IPS DF 19.7 (cell line): Measurements from ENCODE around the gene ARHGAP28.

Experiments used
- DNase-seq: peaks from one replicate; pipeline ENCODE4 v3.0.0-alpha.2; 2013; ENCODE audit warnings: low read depth, low spot score

Gene ARHGAP28

DNA sequence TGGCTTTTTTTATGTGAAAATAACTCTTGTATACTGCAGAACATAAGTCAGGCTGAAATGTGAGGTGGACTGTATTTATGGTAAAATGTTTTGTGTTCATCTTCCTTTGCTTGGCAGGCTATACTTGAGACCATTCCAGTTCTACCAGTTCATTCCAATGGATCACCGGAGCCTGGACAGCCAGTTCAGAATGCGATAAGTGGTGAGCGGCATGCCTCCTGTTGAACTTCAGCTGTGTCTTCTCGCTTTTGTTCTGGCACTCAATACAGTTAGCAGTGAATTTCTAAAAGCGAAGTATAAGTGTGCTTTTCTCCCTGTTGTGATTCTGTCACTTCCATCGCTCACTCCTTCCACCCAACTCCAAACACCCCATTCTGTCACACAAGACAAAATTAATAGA, 138.5 kb downstream of the ARHGAP28 start:
- no peak for DNase-seq

DNA sequence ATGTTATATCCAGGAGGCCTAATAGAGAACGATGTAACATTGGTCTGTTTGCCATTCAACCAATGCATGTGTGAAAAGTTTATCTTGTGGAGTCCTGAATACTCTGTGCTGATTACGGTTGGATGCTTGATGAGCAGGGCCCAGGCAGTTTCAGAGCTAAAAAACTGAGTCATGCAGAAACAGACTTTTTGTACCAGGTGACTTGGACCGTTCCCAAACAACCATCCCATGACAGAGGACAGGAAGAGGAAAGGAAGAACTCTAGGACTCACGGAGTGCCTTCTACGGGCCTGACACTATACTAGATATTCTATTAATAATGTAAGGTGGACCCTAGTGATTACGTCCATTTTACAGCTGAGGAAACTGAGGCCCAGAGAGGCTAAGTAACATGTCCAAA, 142.1 kb downstream of the ARHGAP28 start:
- DNase-seq = no peak

DNA sequence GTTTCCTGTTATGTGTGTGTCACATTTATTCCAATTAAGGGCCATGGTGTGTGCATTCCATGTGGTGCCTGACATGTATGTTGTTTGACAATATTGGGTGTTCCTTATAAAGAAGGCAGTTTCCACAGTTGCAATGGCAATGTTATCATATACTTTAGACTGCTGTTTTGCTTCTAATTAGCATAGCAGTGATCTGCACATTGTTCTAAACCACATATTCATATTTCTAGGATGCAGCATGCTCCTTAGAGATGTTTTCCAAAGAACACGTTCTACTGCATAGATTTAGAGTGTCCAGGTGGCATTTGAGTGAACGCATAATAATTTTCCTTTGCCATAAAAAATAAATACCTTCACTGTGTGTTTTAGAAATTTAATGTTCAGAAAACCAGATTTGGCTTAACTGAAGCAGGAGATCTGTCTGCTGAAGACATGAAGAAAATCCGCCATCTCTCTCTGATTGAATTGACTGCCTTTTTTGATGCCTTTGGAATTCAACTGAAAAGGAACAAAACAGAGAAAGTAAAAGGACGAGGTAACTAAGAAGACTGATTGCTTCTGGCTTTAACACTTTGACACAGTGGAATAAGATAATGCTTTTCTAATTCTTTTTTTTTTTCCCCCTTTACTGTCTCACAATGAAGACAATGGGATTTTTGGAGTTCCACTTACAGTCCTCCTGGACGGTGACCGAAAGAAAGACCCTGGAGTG, 143.7 kb downstream of the ARHGAP28 start:
- DNase-seq = no peak

DNA sequence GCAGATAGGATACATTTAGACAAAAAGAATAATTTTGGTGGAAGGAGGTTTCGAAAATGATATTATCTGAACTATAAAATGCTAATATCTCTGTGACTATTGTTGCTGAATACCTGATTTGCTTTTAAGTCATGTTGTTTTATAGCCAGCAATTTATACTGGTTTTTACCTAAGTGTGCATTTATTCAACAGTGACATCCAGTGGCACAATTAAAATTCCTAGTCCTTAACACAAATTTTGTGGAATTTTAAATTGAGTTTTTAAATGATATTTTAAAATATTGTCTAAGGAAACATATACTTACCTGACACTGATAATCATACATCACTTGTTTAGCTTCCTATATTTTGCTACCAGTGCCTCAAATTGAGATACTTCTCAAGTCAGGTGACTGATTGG, 144.8 kb downstream of the ARHGAP28 start:
- DNase-seq = no peak

DNA sequence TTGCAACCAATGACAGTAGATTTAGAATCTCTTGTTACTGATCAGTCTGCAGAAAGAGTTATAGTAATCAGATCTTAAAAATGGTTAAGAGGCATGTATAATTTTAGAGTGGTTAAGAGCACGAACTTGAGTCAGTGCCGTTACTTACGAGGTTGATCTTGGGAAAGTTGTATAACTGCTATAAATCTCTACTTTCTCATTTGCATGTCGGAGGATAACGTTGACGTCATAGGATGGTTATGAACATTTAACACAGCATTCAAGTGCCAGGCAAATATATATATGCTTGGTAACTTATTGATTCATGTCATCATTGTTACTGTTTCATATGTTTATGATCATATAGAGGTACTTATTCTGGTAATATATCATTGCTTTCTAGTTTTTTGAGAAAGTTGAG, 146.2 kb downstream of the ARHGAP28 start:
- no peak for DNase-seq

DNA sequence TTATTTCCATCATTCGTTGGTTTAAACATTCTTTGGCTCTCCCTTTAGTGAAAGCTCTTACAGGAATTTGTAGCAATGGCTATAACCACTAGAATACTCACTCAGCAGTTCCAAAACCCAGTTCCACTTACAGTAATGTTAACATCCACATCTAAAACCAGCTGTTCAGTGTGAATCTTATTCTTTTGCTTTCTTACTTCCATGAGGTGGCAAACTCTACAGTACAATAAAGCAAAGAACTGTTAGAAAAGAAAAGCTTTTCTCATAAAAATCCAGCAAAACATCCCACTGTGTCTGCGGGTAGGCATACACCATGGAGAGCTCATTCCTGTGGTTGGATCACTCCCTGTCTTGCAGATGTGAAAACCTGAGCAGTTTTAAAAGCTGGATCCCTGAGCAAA, 147.1 kb downstream of the ARHGAP28 start:
- DNase-seq = no peak

DNA sequence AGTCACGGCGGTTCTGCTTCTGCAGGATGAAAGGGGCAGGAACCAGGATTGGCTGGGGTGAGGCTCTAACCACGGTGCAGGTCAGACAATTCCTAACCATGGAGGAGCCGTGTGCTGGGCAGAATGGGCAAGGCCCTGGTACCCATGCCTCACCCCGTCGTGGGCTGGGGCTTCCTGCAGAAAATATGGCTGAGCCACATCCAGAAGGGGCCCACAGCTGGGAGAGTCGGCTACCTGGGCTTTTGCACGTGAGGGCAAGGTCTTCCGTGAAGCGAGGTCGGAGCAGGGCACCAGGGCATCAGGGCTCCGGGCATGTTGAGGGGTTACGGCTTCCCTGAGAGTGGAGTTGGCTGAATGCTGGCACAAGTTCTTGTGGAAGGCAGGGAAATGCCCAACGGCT, 147.8 kb downstream of the ARHGAP28 start:
- DNase-seq = no peak

DNA sequence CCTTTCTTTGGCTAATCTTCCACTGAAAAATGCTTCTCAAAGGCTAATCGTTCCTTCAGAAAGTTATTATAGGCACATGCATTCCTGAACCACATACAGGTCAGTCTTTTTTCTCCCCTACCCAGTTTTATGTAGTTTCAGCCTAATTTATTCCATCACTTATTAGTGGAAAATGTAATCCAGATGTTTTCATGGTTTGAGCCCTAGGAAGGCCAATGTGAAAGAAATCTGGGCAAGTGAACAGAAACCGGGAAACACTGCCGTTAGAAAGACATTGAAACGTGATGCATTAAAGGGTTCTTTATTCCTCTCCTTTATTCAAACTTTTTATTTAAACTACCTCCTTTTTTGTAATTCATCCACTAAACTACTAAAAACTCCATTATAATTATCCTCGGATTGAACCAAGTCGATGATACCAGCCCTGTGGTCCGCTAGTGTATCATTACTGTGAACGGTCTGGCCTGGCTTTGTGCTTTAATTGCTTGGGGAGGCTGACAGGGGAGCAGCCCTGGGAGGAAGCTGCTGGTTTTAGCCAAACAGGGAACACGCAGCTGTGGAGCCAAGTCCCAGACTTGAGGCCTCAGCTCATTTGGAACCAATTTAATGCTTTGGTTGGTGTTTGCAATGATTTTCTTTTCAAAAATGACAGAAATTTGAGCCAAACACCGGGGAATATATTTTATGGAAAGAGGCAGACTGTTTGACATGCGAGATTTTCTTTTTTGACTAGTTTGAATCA, 149.2 kb downstream of the ARHGAP28 start:
- DNase-seq = peak; percentile 9

DNA sequence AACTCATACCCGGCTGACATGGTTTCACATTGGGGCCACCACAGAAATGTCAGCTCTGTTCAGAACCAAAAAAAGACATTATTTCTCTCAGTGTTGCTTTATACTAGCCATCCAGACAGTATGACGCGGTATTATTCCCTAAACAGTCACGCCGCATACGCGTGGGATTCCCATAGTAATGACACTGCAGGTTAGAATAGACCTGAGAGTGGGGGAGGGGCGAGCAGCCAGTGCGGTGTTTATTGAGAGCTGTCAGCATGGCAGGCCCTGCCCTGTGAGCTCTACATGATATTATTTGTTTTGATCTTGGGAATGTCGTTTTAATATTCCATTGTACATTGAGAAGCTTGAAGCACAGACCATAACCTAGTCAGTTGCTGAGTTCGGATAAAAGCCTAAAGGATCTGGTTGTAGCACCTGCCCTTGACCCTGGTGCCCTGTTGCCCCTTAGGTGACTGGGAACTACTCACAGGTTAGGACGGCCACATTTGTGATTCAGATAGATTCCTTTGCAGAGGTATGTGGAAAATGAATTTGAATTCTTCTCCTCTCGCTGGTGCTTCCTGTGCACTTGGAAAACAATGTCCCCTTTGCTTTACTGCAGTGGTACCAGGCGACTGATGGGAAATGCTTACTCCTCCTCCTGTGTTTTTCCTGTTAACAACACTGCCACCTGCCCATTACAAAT, 150.1 kb downstream of the ARHGAP28 start:
- DNase-seq = peak; percentile 38

DNA sequence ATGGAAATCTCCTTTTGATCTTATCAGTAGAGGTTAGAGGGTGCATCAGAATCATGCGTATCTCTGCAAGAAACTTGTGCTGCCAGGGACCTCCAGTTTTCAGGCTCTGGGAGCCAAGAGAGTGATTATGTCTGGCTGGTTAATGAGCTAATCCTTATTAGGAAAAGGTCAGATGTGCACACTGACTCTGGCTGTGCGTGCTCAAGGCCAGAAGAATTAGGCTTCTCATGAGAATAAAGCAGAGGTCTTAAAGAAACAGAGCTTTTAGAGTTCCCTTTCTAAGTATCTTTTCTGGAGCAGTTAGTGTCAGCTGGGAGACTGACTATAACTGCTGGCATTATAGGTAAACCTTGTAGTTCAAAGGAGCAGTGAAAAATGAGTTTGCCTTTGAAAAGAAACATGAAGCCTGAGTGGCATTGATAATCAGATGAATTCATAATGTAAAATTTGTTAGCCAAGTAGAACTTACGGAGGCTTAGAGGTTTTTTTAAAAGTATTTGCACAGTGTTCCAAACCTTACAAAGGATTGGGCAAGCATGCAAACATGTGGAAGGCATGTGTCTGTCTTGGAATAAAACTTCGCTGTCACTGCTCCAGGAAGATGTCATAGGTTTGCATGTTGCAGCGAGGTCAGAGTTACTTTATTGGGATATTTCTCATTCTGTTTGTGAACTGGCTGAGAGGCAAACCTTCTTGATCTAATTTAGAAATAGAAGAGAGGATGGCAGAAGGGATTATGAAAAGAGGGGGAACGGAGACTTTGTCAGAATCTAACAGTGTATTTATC, 151.7 kb downstream of the ARHGAP28 start:
- DNase-seq = no peak

DNA sequence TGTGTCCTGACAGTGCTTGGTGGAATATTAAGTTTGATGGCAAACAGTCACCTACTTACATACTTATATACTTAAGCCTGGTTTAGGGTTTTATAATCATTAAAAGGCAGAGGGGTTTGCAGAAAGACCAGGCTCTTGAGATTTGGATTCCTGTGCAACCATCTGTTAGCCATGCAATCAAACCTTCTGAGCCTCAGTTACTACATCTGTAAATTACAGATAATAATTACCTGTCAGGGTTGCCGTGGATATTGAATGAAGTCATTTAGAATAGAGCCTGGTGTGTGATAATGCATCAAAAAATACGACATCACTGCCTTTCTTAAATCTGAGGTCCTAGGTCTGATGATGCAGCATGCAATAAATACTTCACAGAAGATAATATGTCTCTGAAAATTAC, 152.9 kb downstream of the ARHGAP28 start:
- no peak for DNase-seq

DNA sequence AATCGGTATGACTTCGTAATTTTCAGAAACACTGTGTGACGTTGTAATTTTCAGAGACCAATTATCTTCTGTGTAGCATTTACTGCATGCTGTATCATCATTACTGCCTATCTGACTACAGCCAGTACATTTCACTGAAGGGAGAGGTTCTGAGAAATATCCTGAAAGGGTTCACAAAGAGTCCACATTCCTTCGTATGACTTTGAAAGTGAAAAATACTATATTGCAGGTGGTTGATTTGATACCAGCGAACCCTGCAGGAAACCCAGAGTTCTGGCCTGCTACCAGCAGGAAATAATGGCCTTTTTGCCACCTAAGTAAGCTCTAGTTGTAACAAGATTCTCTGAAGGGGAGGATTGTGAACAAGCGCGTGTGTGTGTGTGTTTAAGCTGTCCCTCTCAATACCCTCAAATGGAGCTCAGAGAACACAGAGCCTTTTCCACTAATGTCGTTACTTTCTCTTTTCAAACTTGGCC, 155.5 kb downstream of the ARHGAP28 start:
- no peak for DNase-seq

DNA sequence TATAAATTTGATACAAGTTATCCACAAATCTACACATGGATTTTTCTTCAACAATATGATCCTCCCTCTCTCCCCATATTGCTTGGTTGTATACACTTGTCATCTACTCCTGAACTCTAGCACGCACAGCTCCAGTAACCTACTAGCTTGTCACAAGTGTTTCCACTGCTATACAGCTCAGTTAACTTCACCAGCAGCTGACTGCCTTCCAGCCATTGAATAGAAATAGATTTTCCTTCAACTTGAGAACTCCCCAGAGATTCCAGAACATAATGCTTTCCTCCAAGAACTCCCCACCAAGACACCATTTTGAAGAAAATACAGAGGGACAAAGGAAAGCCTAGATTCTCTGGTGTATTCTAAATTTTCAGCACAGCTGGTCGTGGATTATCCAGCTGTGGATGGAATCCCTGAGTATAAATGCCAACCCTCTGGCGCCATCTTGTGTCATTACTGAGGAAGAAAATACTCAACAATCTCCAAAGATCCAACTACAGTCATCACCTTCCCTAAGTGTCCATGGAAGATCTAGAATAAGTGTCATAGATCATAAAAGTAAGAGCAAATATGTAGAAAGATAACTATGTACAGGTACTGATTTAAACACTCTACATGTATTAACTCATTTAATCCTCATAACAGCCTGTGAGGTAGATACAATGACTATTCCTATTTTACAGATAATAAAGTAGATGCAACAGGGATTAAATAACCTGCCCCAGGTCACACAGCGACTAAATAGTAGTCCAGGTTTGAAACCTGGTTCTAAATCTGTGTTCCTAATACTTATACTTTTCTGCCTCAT, 156.7 kb downstream of the ARHGAP28 start:
- DNase-seq = peak; percentile 17

DNA sequence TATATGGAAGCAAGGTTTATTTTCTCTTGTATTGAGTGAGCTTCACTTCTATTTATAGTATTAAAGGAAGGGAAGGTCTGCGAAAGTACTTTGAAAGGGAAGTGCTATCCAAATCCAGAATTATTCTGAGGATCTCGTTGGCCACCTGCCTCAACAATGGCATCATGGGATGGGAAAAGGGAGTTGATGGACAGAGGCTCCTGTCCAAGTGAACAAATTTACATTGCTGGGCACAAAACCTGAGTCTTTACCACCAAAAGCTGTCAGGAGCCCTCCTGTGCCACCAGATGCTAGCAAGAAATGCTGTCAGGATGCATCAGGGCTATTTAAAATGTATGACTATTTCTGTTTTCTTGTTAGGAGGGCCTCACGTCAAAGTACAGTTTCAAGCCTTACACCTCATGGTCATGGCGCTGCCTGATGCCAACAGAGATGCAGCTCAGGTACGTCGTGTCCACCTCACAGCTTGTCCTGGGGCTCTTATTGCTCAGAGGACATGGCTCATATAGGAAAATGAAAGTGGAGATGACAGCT, 157.3 kb downstream of the ARHGAP28 start:
- no peak for DNase-seq

DNA sequence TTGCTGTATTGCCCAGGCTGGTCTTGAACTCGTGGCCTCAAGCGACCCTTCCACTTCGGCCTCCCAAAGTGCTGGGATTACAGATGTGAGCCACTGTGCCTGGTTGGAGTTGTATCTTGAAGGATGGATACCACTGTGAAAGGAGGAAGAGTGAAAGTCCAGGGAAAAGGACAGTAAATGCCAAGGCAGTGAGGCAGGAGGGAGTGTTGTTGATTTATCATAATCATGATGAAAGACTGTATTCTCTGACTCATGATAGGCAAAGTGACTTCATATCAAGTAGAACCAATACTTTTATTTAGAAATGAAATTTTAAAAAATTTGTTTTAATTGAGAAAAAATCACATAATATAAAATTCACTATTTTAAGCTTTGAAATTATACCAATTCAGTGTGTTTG, 162.3 kb downstream of the ARHGAP28 start:
- no peak for DNase-seq

DNA sequence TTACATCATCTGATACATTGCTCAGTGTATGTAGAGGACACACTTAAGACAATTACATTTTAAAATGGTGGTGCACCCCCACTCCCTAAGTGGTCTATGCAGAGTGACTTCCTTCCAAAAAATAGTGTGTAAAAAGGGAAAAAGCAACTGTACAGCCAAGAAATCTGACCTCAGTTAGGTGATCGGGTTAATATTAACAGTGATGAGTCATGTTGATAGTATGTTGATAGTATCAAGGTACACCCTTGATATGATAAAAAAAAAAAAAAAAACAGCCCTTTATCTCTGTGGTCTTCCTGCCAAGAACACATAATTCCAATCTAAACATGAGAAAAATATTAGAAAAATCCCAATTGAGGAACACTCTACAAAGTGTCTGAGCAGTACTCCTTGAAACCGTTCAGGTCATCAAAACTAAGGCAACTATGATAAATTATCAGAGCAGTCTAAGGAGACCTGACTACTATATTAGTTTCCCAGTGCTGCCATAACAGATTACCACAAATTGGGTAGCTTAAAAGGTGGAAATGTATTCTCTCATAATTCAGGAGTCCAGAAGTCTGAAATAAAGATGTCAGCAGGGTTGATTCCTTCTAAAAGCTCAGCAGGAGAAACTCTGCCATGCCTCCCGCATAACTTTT, 171.9 kb downstream of the ARHGAP28 start:
- no peak for DNase-seq

DNA sequence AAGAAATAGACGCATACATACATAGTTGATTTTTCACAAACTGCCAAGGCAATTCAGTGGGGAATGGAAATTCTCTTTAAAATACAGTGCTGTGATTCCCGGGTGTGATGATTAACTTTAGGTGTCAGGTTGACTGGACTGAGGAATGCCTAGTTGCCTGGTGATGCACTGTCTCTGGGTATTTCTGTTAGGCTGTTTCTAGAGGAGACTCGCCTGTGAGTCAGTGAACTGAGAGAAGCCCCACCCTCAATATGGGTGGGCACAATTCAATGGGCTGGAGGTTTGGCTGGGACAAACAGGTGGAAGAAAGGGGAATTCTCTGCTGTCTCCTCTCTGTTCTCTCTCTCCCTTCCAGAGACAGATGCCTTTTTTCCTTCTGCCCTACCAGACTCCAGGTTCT, 187.6 kb downstream of the ARHGAP28 start:
- DNase-seq = no peak

DNA sequence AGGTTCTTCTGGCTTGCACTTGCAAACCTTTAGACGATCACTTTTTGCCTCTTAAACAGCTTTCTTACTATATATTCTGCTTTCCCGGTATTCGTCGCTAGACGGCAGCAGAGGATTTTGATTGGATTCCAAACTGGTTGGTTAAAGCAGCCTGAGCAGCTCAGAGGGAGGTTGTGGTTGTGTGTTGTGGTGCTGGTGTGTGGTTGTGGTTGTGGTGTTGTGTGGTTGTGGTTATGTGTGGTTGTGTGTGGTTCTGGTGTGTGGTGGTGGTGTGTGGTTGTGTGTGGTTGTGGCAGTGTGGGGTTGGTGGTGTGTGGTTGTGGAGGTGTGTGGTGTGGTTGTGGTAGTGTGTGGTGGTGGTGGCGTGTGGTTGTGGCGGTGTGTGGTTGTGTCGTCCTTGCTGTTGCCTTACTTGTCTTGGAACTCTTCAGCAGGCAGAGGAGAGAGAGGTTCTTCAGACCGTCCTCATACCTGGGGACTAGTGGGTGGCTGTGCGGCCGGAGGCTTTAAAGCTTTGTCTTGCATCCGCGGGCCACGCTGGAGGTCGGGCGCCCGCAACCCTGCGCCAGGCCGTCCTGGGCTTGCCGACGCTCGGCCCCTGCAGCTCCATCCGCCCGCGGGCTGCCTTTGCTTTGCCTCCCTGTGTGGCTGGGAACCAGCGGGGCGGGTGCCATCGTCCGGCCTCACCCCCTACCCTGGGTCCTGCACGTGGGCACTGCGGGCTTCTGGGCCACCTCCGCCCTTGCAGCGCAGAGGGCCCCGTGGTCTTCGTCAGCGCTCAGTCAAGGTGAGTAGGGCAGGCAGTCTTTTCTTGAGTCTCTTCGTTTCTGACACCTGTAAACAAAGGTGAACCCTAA, 190.8 kb downstream of the ARHGAP28 start:
- DNase-seq = peak; percentile 69

DNA sequence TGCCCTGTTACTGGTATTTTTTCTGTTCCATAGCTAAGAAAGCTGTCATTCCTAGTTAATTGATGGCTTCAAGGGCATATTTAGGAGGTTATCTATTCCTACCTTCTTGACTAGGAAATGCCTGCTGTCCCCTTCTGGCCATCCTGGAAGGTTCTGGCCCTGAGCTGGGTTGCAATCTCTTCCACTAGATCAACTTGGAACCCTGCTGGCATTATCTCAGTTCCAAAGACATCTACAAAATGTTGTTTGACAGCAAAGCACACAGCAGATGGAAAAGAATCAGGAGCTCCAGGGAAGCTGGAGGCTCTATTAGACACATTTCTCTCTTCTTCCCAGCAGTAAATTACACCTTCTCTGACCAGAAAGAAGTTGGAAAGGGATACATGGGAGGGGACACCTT, 192.1 kb downstream of the ARHGAP28 start:
- DNase-seq = no peak
